H1 (cell line): Measurements from ENCODE around the gene RAD51B. TPM values are rescaled to one million over a fixed set of nuclear protein-coding genes. Genes with fewer than 3 reads are reported as not detected.

Experiments
- CHD1 ChIP-seq: IDR thresholded peaks from 2 replicates; pipeline ENCODE4 v1.6.1; 2012; ENCODE audit warnings: low read depth, low read length, improper control_type of control experiment
- KDM1A ChIP-seq: fragments of 200-600, 300-600 bp; sonication (generic); IDR thresholded peaks from 2 replicates; pipeline ENCODE4 v1.7.1; 2016; ENCODE audit warnings: mild to moderate bottlenecking, low read length, borderline replicate concordance
- KDM5A ChIP-seq: fragments of 200-600 bp; IDR thresholded peaks from 2 replicates; pipeline ENCODE4 v1.7.1; 2012; ENCODE audit warnings: mild to moderate bottlenecking, low read length, inconsistent platforms, mixed read lengths
- PHF8 ChIP-seq: fragments of 200-600 bp; sonication (generic); conservative IDR thresholded peaks from 2 replicates; pipeline ENCODE4 v1.7.1; 2012; ENCODE audit warnings: low read depth, mild to moderate bottlenecking, inconsistent platforms, low read length, moderate library complexity
- POU5F1 ChIP-seq: IDR thresholded peaks from 2 replicates; pipeline ENCODE4 v1.6.1; 2011; ENCODE audit warnings: low read depth, mild to moderate bottlenecking, low read length, moderate library complexity
- RAD21 ChIP-seq, 2 experiments: IDR thresholded peaks in 1 of 2; conservative IDR thresholded peaks in 1 of 2; 2 replicates each; pipeline ENCODE4 v1.6.1; 2011; ENCODE audit warnings: low read depth in 2 of 2, low read length in 2 of 2, improper control_type of control experiment in 1 of 2, inconsistent platforms in 1 of 2, mild to moderate bottlenecking in 1 of 2, moderate library complexity in 1 of 2
- SIRT6 ChIP-seq: IDR thresholded peaks from one replicate; pipeline ENCODE4 v1.7.1; 2012; ENCODE audit warnings: low read length, inconsistent platforms
- polyA plus RNA-seq, 7 experiments: library from polyadenylated mRNA; depleted of rRNA in 3 of 7; stranded (reverse) in 5 of 7; unstranded in 2 of 7; fragments of >200 nt in 5 of 7; fragments of 200-250 nt in 2 of 7; gene quantifications; 1 replicate in 5 of 7; 2 replicates in 1 of 7; 4 replicates in 1 of 7; pipeline versions ENCODE4 v1.2.1 to v1.2.3, GENCODE V29; 2011 to 2013; ENCODE audit warnings: missing spikeins in 2 of 7, mixed read lengths in 2 of 7
- total RNA-seq: library from RNA; stranded (reverse); fragmentation: NEBNext Ultra II Directional; extraction: Animal tissue kit (Norgen Biotek cat#: 25700); gene quantifications from 2 replicates; pipeline ENCODE4 v1.2.1, GENCODE V29; 2021
- TF ChIP-seq, protein P1 (sequence below): IDR thresholded peaks from 2 replicates; pipeline ENCODE4 v1.6.1; 2012; ENCODE audit warnings: inconsistent platforms

Gene RAD51B
- total and polyA plus RNA-seq, 2 of the 8 experiments (the other 6 are each of a cell fraction or from before 2014, with no cell fraction given): 3.9 to 14.9 TPM

DNA sequence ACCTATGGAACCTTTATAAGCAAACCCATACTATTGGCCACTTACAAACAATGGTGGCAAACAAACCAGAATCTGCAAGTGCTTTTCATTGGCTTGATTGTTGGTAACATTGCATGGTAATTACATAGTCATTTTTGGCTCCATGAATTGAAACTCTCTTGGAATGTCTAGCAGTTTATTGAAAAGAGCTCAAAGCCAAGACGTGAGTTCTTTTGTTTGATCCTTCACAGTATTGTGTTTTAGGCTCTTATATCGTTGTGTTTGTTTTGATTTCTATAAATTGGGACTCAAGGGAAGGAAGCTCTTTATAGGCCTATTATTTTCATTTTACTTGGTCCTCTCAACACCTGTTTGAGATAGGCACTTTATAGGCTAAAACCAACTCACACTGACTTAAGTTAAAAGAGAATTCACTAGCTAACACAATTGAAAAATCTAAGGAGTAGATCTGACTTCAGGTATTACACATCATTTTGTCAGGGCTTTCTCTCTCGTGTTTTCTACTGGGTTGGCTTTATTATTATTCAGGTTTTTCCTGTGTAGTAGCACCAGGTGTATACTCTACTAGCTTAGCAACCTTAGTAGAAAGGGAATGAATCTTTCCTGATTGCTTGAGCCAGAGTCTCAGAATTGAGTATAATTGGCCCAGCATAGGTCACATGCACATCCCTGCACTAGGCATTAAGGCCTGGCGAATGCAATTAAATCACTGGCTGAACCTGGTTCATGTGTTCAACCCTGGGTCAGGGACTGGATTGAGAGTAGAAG is 341.4 kb downstream of the RAD51B start (continued):
- TF ChIP-seq, protein P1, sequence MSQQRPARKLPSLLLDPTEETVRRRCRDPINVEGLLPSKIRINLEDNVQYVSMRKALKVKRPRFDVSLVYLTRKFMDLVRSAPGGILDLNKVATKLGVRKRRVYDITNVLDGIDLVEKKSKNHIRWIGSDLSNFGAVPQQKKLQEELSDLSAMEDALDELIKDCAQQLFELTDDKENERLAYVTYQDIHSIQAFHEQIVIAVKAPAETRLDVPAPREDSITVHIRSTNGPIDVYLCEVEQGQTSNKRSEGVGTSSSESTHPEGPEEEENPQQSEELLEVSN: no peak
- no peak for TF ChIP-seq RAD21 (IDR thresholded peaks at IDR 0.05 in 1 of 2, conservative IDR thresholded peaks at IDR 0.05 in 1 of 2; ENCODE audit: low read depth in 2 of 2, low read length in 2 of 2)
- no peak for TF ChIP-seq KDM1A
- no peak for TF ChIP-seq KDM5A
- no peak for TF ChIP-seq POU5F1
- no peak for TF ChIP-seq PHF8
- TF ChIP-seq CHD1: no peak
- no peak for TF ChIP-seq SIRT6
